ENCODE measurements around the gene KCNMA1.
A peak's percentile ranks its signal among the peaks of the same experiment; 100 is the strongest.

Gene KCNMA1

DNA sequence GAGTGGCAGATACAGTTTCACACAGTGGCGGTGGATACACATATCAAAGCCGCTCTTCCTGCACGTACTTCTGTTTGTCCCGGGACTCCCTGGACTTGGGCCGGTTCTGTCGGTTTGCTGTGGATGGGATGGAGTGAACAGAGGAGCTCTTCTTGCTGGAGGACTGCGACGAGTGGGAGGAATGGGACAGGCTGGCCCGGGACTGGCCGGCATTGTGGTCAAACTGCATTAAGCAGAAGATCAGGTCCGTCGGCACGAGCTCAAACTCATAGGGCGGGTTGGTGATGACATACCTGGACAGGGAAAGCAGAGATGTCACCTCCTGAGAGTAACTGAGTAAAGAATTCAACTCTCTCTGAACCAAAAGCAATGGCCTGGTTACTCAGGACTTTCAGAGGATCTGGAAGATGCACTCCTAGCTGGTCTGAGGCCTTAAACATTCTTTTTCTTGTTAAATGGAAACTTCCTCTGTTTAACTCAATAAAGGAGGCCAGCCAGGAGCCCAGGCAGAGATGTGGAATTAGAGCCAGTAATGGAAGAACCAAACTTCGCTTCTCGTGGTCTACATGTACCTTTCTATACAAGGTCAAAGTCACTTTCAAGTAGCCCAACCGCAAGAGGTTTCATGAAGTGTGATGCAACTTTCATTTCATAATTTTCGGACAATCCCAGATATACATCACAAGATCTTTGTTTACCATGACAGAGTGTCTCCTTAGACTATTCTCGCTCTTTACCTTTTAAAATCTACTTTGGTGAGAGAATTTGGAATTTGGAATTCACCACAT, 750.2 kb downstream of the KCNMA1 start:
- no peaks in the 10 kb centered on the region for H3K27me3 ChIP-seq (replicated peaks; ENCODE audit: control insufficient read depth, insufficient read depth, low read length)
- no peaks in the 10 kb centered on the region for H3K36me3 ChIP-seq (ENCODE audit: control insufficient read depth, insufficient read depth, low read length)
- no peak overlapping the region for H3K4me3 ChIP-seq (replicated peaks; ENCODE audit: low read depth, low read length)
- no peak for DNase-seq (ENCODE audit: extremely low read depth, insufficient read length)
- no peak for TF ChIP-seq CTCF (IDR thresholded peaks at IDR 0.05; ENCODE audit: insufficient read depth, low read length, poor library complexity, severe bottlenecking)

- no peaks in the 10 kb centered on the region for H3K27me3 ChIP-seq (replicated peaks; ENCODE audit: control insufficient read depth, insufficient read depth, low read length)
- no peak for DNase-seq (ENCODE audit: extremely low read depth, insufficient read length)
- no peaks in the 10 kb centered on the region for H3K36me3 ChIP-seq (ENCODE audit: control insufficient read depth, insufficient read depth, low read length)
- no peak overlapping the region for H3K4me3 ChIP-seq (replicated peaks; ENCODE audit: low read depth, low read length)
- TF ChIP-seq CTCF (IDR thresholded peaks at IDR 0.05; ENCODE audit: insufficient read depth, low read length, poor library complexity, severe bottlenecking) = no peak
Measured at GRCh38 chr10:76885816-76886215, 751.8 kb downstream of the KCNMA1 start.

DNA sequence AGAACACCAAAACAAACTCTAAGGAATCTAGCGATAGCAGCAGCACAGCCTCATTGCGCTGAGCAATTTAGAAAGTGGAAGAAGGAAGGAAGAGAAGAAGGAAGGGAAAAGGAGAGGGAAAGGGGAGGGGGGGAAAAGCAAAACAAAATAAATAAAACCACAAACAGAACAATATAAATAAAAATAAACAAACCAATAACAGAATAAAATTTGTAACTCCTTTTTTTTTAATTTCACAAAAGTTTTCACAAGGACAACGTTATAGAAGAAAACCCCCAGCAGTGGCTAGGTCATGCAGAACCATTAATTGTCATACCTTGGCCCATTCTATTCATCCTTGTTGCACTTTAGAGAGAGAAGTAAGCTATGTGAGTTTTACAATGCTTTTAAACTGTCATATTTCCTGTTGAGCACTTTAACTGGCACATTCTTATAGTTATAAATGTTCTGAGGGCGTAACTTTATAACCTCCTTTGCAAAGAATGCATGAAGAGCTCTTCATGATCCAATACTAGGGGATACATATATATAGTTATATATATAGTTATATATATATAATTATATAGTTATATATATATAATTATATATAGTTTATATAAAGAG, 752.8 kb downstream of the KCNMA1 start:
- DNase-seq (ENCODE audit: extremely low read depth, insufficient read length) = no peak
- H3K36me3 ChIP-seq (ENCODE audit: control insufficient read depth, insufficient read depth, low read length) = no peaks in the 10 kb centered on the region
- no peak for TF ChIP-seq CTCF (IDR thresholded peaks at IDR 0.05; ENCODE audit: insufficient read depth, low read length, poor library complexity, severe bottlenecking)
- H3K4me3 ChIP-seq (replicated peaks; ENCODE audit: low read depth, low read length) = no peak overlapping the region
- H3K27me3 ChIP-seq (replicated peaks; ENCODE audit: control insufficient read depth, insufficient read depth, low read length) = no peaks in the 10 kb centered on the region

- TF ChIP-seq CTCF (IDR thresholded peaks at IDR 0.05; ENCODE audit: insufficient read depth, low read length, poor library complexity, severe bottlenecking) = no peak
- no peaks in the 10 kb centered on the region for H3K36me3 ChIP-seq (ENCODE audit: control insufficient read depth, insufficient read depth, low read length)
- peak; percentile 50 for DNase-seq (ENCODE audit: extremely low read depth, insufficient read length)
- H3K4me3 ChIP-seq (replicated peaks; ENCODE audit: low read depth, low read length) = no peak overlapping the region
- no peaks in the 10 kb centered on the region for H3K27me3 ChIP-seq (replicated peaks; ENCODE audit: control insufficient read depth, insufficient read depth, low read length)
Measured at GRCh38 chr10:76883596-76883995, 754.0 kb downstream of the KCNMA1 start.

GRCh38 chr10:76882796-76883195, 754.8 kb downstream of the KCNMA1 start:
- Histone ChIP-seq H3K27me3 (replicated peaks; ENCODE audit: control insufficient read depth, insufficient read depth, low read length) (no peaks in the 10 kb centered on the region), H3K4me3 (replicated peaks; ENCODE audit: low read depth, low read length) (no peak overlapping the region), H3K36me3 (ENCODE audit: control insufficient read depth, insufficient read depth, low read length) (no peaks in the 10 kb centered on the region)
- no peak for TF ChIP-seq CTCF (IDR thresholded peaks at IDR 0.05; ENCODE audit: insufficient read depth, low read length, poor library complexity, severe bottlenecking)
- no peak for DNase-seq (ENCODE audit: extremely low read depth, insufficient read length)
